WTC11 (cell line): ENCODE results near the gene STK32C. TPM values are rescaled to one million over a fixed set of nuclear protein-coding genes. Genes with fewer than 3 reads are reported as not detected.
A peak's percentile ranks its signal among the peaks of the same experiment; 100 is the strongest.

Source experiments
- ATF3 ChIP-seq: sonication (generic); formaldehyde crosslinking; conservative IDR thresholded peaks from 2 replicates; pipeline ENCODE4 v1.8.1; 2022; ENCODE audit warnings: mild to moderate bottlenecking, missing genetic modification reagents
- CBFB ChIP-seq: sonication (generic); formaldehyde crosslinking; IDR thresholded peaks from 2 replicates; pipeline ENCODE4 v1.8.1; 2022; ENCODE audit warnings: mild to moderate bottlenecking, low read depth, missing genetic modification reagents
- CREB1 ChIP-seq: sonication (generic); formaldehyde crosslinking; IDR thresholded peaks from 2 replicates; pipeline ENCODE4 v1.8.0; 2023; ENCODE audit warnings: mild to moderate bottlenecking, missing genetic modification reagents
- CREM ChIP-seq: sonication (generic); formaldehyde crosslinking; IDR thresholded peaks from 2 replicates; pipeline ENCODE4 v1.8.1; 2022; ENCODE audit warnings: mild to moderate bottlenecking, missing genetic modification reagents, moderate library complexity
- ERG ChIP-seq: fragments of 250-450 bp; sonication (Bioruptor Pico); IDR thresholded peaks from 2 replicates; pipeline ENCODE4 v1.8.0; 2021; ENCODE audit warnings: mild to moderate bottlenecking
- GABPB1 ChIP-seq: sonication (generic); formaldehyde crosslinking; IDR thresholded peaks from 2 replicates; pipeline ENCODE4 v1.8.1; 2023; ENCODE audit warnings: mild to moderate bottlenecking, missing genetic modification reagents
- GTF2I ChIP-seq: fragments of 250-450 bp; sonication (Bioruptor Pico); conservative IDR thresholded peaks from 2 replicates; pipeline ENCODE4 v1.4.0; 2021; ENCODE audit warnings: mild to moderate bottlenecking
- HMGA2 ChIP-seq: fragments of 250-450 bp; sonication (Bioruptor Pico); IDR thresholded peaks from 2 replicates; pipeline ENCODE4 v1.4.0; 2021; ENCODE audit warnings: mild to moderate bottlenecking, moderate library complexity
- HMGXB4 ChIP-seq: sonication (generic); formaldehyde crosslinking; IDR thresholded peaks from 2 replicates; pipeline ENCODE4 v1.8.1; 2023; ENCODE audit warnings: mild to moderate bottlenecking, moderate library complexity, missing genetic modification reagents
- JUN ChIP-seq: sonication (generic); formaldehyde crosslinking; IDR thresholded peaks from 2 replicates; pipeline ENCODE4 v1.8.0; 2023; ENCODE audit warnings: mild to moderate bottlenecking, missing genetic modification reagents
- MYBL2 ChIP-seq: sonication (generic); formaldehyde crosslinking; IDR thresholded peaks from 2 replicates; pipeline ENCODE4 v1.8.1; 2023; ENCODE audit warnings: mild to moderate bottlenecking, moderate library complexity, missing genetic modification reagents
- NFE2L1 ChIP-seq: sonication (generic); formaldehyde crosslinking; IDR thresholded peaks from 2 replicates; pipeline ENCODE4 v1.8.1; 2023; ENCODE audit warnings: missing genetic modification reagents
- SMAD3 ChIP-seq: sonication (generic); formaldehyde crosslinking; IDR thresholded peaks from 2 replicates; pipeline ENCODE4 v1.8.0; 2022; ENCODE audit warnings: missing genetic modification reagents, mild to moderate bottlenecking, borderline replicate concordance
- SMAD4 ChIP-seq: sonication (generic); formaldehyde crosslinking; IDR thresholded peaks from 2 replicates; pipeline ENCODE4 v1.8.0; 2022; ENCODE audit warnings: mild to moderate bottlenecking, missing genetic modification reagents
- TP53 ChIP-seq: sonication (generic); formaldehyde crosslinking; IDR thresholded peaks from 2 replicates; pipeline ENCODE4 v1.8.1; 2023; ENCODE audit warnings: mild to moderate bottlenecking, missing genetic modification reagents
- ZNF396 ChIP-seq: fragments of 250-450 bp; sonication (Bioruptor Pico); IDR thresholded peaks from 2 replicates; pipeline ENCODE4 v1.8.0; 2021; ENCODE audit warnings: mild to moderate bottlenecking, moderate library complexity, borderline replicate concordance
- ZNF512 ChIP-seq: sonication (generic); formaldehyde crosslinking; IDR thresholded peaks from 2 replicates; pipeline ENCODE4 v1.8.1; 2022; ENCODE audit warnings: missing genetic modification reagents, borderline replicate concordance
- ZNF671 ChIP-seq: fragments of 250-450 bp; sonication (Bioruptor Pico); IDR thresholded peaks from 2 replicates; pipeline ENCODE4 v1.8.0; 2021; ENCODE audit warnings: mild to moderate bottlenecking
- ZSCAN18 ChIP-seq: fragments of 250-450 bp; sonication (Bioruptor Pico); IDR thresholded peaks from 2 replicates; pipeline ENCODE4 v2.1.2; 2022; ENCODE audit warnings: mild to moderate bottlenecking, moderate library complexity
- total RNA-seq: library from RNA; stranded (reverse); gene quantifications from 3 replicates; pipeline ENCODE4 v1.2.3, GENCODE V29; 2021
- TF ChIP-seq, protein P1 (sequence below): fragments of 250-450 bp; sonication (Bioruptor Pico); IDR thresholded peaks from 2 replicates; pipeline ENCODE4 v1.9.0; 2021; ENCODE audit warnings: mild to moderate bottlenecking, borderline replicate concordance
- TF ChIP-seq, protein P2 (sequence below): sonication (generic); formaldehyde crosslinking; conservative IDR thresholded peaks from 2 replicates; pipeline ENCODE4 v1.8.1; 2023; ENCODE audit warnings: mild to moderate bottlenecking, low read depth, missing genetic modification reagents, moderate library complexity
- TF ChIP-seq, protein P3 (sequence below): fragments of 250-450 bp; sonication (Bioruptor Pico); IDR thresholded peaks from 2 replicates; pipeline ENCODE4 v1.9.0; 2021; ENCODE audit warnings: mild to moderate bottlenecking

The STK32C gene
- total RNA-seq, 1 experiment from 2014 or later, result 20.7 TPM

GRCh38 chr10:132331601-132332432, 24.1 kb upstream of the STK32C start, which contains the start of gene LRRC27 (continued):
- TF ChIP-seq, protein P1, sequence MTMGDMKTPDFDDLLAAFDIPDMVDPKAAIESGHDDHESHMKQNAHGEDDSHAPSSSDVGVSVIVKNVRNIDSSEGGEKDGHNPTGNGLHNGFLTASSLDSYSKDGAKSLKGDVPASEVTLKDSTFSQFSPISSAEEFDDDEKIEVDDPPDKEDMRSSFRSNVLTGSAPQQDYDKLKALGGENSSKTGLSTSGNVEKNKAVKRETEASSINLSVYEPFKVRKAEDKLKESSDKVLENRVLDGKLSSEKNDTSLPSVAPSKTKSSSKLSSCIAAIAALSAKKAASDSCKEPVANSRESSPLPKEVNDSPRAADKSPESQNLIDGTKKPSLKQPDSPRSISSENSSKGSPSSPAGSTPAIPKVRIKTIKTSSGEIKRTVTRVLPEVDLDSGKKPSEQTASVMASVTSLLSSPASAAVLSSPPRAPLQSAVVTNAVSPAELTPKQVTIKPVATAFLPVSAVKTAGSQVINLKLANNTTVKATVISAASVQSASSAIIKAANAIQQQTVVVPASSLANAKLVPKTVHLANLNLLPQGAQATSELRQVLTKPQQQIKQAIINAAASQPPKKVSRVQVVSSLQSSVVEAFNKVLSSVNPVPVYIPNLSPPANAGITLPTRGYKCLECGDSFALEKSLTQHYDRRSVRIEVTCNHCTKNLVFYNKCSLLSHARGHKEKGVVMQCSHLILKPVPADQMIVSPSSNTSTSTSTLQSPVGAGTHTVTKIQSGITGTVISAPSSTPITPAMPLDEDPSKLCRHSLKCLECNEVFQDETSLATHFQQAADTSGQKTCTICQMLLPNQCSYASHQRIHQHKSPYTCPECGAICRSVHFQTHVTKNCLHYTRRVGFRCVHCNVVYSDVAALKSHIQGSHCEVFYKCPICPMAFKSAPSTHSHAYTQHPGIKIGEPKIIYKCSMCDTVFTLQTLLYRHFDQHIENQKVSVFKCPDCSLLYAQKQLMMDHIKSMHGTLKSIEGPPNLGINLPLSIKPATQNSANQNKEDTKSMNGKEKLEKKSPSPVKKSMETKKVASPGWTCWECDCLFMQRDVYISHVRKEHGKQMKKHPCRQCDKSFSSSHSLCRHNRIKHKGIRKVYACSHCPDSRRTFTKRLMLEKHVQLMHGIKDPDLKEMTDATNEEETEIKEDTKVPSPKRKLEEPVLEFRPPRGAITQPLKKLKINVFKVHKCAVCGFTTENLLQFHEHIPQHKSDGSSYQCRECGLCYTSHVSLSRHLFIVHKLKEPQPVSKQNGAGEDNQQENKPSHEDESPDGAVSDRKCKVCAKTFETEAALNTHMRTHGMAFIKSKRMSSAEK (CRISPR knock-in tag), result no peak
- TF ChIP-seq SMAD3 (no peak), ZNF396 (CRISPR knock-in tag) (no peak), JUN (0 out of 2 replicates have a peak, but pooled peaks have one; percentile 24), ERG (CRISPR knock-in tag) (no peak), HMGXB4 (peak; percentile 52; the same call in 1 of the 2 replicates), CREM (CRISPR knock-in tag) (peak; percentile 70; the same call in 1 of the 2 replicates), TP53 (CRISPR knock-in tag) (peak; percentile 85), NFE2L1 (CRISPR knock-in tag) (no peak; the same call in 1 of the 2 replicates), GTF2I (CRISPR knock-in tag) (no peak), CREB1 (0 out of 2 replicates have a peak, but pooled peaks have one; percentile 65), CBFB (CRISPR knock-in tag) (no peak; the same call in 1 of the 2 replicates), HMGA2 (CRISPR knock-in tag) (no peak), SMAD4 (no peak), ZNF512 (CRISPR knock-in tag) (no peak), MYBL2 (0 out of 2 replicates have a peak, but pooled peaks have one; percentile 48), ATF3 (CRISPR knock-in tag) (no peak), GABPB1 (CRISPR knock-in tag) (no peak), ZNF671 (no peak), ZSCAN18 (no peak)
- TF ChIP-seq, protein P2, sequence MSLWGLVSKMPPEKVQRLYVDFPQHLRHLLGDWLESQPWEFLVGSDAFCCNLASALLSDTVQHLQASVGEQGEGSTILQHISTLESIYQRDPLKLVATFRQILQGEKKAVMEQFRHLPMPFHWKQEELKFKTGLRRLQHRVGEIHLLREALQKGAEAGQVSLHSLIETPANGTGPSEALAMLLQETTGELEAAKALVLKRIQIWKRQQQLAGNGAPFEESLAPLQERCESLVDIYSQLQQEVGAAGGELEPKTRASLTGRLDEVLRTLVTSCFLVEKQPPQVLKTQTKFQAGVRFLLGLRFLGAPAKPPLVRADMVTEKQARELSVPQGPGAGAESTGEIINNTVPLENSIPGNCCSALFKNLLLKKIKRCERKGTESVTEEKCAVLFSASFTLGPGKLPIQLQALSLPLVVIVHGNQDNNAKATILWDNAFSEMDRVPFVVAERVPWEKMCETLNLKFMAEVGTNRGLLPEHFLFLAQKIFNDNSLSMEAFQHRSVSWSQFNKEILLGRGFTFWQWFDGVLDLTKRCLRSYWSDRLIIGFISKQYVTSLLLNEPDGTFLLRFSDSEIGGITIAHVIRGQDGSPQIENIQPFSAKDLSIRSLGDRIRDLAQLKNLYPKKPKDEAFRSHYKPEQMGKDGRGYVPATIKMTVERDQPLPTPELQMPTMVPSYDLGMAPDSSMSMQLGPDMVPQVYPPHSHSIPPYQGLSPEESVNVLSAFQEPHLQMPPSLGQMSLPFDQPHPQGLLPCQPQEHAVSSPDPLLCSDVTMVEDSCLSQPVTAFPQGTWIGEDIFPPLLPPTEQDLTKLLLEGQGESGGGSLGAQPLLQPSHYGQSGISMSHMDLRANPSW (CRISPR knock-in tag), result no peak
- TF ChIP-seq, protein P3, sequence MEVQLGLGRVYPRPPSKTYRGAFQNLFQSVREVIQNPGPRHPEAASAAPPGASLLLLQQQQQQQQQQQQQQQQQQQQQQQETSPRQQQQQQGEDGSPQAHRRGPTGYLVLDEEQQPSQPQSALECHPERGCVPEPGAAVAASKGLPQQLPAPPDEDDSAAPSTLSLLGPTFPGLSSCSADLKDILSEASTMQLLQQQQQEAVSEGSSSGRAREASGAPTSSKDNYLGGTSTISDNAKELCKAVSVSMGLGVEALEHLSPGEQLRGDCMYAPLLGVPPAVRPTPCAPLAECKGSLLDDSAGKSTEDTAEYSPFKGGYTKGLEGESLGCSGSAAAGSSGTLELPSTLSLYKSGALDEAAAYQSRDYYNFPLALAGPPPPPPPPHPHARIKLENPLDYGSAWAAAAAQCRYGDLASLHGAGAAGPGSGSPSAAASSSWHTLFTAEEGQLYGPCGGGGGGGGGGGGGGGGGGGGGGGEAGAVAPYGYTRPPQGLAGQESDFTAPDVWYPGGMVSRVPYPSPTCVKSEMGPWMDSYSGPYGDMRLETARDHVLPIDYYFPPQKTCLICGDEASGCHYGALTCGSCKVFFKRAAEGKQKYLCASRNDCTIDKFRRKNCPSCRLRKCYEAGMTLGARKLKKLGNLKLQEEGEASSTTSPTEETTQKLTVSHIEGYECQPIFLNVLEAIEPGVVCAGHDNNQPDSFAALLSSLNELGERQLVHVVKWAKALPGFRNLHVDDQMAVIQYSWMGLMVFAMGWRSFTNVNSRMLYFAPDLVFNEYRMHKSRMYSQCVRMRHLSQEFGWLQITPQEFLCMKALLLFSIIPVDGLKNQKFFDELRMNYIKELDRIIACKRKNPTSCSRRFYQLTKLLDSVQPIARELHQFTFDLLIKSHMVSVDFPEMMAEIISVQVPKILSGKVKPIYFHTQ (CRISPR knock-in tag), result no peak
